ENCODE data around the gene PLXNA2. TPM values are rescaled to one million over a fixed set of nuclear protein-coding genes. Genes with fewer than 3 reads are reported as not detected.
A peak's percentile ranks its signal among the peaks of the same experiment; 100 is the strongest.

The PLXNA2 gene
- total RNA-seq, 1 donor from 2014 or later: 47.5 TPM

- ATAC-seq: no peak
These were observed 182.6 kb downstream of the PLXNA2 start for GRCh38 chr1:208061632-208062031.

- ATAC-seq: no peak
These were observed 183.1 kb downstream of the PLXNA2 start for GRCh38 chr1:208061118-208061517.

GRCh38 chr1:208060215-208060869 lies 183.8 kb downstream of the PLXNA2 start:
- no peak for ATAC-seq

GRCh38 chr1:208059409-208060001 lies 184.7 kb downstream of the PLXNA2 start:
- no peak for ATAC-seq

GRCh38 chr1:208058756-208059155 lies 185.4 kb downstream of the PLXNA2 start:
- ATAC-seq: no peak

GRCh38 chr1:208058267-208058666 lies 185.9 kb downstream of the PLXNA2 start:
- ATAC-seq: no peak

GRCh38 chr1:208057056-208057455 lies 187.1 kb downstream of the PLXNA2 start:
- no peak for ATAC-seq

GRCh38 chr1:208055535-208055934 lies 188.6 kb downstream of the PLXNA2 start:
- ATAC-seq: no peak

GRCh38 chr1:208054911-208055379 lies 189.2 kb downstream of the PLXNA2 start:
- ATAC-seq: no peak

GRCh38 chr1:208054485-208054884 lies 189.7 kb downstream of the PLXNA2 start:
- ATAC-seq: peak; percentile 44

GRCh38 chr1:208053661-208054060 lies 190.5 kb downstream of the PLXNA2 start:
- no peak for ATAC-seq

GRCh38 chr1:208052926-208053407 lies 191.2 kb downstream of the PLXNA2 start:
- no peak for ATAC-seq

- peak; percentile 30 for ATAC-seq
These were observed 192.0 kb downstream of the PLXNA2 start for GRCh38 chr1:208052135-208052534.

GRCh38 chr1:208051651-208052050 lies 192.5 kb downstream of the PLXNA2 start:
- ATAC-seq: no peak

GRCh38 chr1:208048904-208049303 lies 195.3 kb downstream of the PLXNA2 start:
- peak; percentile 94 for ATAC-seq

- ATAC-seq: no peak
These were observed 196.2 kb downstream of the PLXNA2 start for GRCh38 chr1:208047975-208048374.

- ATAC-seq: peak; percentile 56
These were observed 196.7 kb downstream of the PLXNA2 start for GRCh38 chr1:208047476-208047934.

- no peak for ATAC-seq
These were observed 198.5 kb downstream of the PLXNA2 start for GRCh38 chr1:208045463-208046260.

GRCh38 chr1:208044589-208045462 lies 199.4 kb downstream of the PLXNA2 start:
- ATAC-seq: no peak

GRCh38 chr1:208043691-208044181 lies 200.4 kb downstream of the PLXNA2 start:
- ATAC-seq: no peak

GRCh38 chr1:208042868-208043267 lies 201.3 kb downstream of the PLXNA2 start:
- no peak for ATAC-seq

GRCh38 chr1:208042041-208042615 lies 202.1 kb downstream of the PLXNA2 start:
- ATAC-seq: no peak
